ENCODE results near the gene AP1M2. TPM values are rescaled to one million over a fixed set of nuclear protein-coding genes. Genes with fewer than 3 reads are reported as not detected.

The AP1M2 gene
- total RNA-seq, 1 experiment from 2014 or later: 127 TPM

DNA sequence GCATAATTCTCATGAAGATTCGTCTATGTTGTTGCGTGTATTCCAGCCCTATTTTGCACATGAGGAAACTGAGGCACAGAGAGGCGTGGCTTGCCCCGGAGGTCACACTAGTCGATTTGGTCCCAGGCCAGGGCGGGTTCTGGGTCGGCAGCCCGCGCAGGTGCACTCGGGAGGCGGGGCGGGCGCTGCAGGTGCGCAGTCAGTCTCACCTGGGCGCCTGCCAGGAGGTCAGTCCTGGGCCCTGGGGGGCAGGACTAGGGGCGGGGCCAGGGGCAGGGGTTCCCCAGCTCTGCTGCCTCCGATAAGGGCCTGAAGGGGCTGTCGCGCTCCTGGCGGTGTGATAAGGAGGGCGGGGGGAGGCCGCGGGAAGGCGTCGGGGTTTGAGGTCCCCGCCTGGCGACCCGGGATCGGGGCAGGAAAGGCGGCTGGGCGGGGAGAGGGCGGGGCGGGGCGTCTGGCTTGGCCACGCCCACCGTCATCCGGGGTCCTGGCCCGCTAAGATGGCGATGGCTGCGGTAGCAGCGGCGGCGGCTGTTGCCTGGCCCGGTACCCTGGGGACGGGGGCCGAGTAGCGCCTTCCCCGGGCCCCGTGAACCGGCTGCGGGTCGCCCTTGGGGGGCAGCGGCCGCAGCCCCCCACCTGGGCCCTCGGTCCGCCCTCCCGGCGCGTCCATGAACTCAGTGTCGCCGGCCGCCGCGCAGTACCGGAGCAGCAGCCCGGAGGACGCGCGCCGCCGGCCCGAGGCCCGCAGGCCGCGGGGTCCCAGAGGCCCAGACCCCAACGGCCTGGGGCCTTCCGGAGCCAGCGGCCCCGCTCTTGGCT is 43.5 kb downstream of the AP1M2 start, which contains the start of gene ATG4D:
ATG4D (plus strand) TSS at position 485 of the 822 bp plus-strand sequence; CDS start at position 672, 187 bp downstream.
- ChIA-PET CTCF (interaction anchor here (0.5 to 5.8 kb wide), 14 partner anchors 9 to 345 kb away, joined by 3 to 51 read pairs (median 4); partner anchors contain the start of gene QTRT1), POLR2A (interaction anchor here (0.7 to 1.0 kb wide), 2 partner anchors 22 to 81 kb away, joined by 3 read pairs; partner anchors contain the start of gene KRI1)
- Mint-ChIP-seq H3K36me3 (peaks cover 11% of the 10 kb centered on the region), H3K9me3 (no peaks in the 10 kb centered on the region), H3K4me3 (peak within 1 kb of the TSS; percentile 83), H3K4me1 (peaks cover 4% of the 10 kb centered on the region; the same call in 1 of the 2 replicates), H3K27ac (peak within 1 kb of the TSS; percentile 93), H3K27me3 (ENCODE audit: low read depth) (peaks cover 6% of the 10 kb centered on the region)
- DNase-seq (ENCODE audit: low spot score) (peak; percentile 92), ATAC-seq (peak; percentile 87)
- TF ChIP-seq JUN (CRISPR knock-in tag; IDR thresholded peaks at IDR 0.05): no peak
- TF ChIP-seq CREM (CRISPR knock-in tag; IDR thresholded peaks at IDR 0.05): 0 out of 2 replicates have a peak, but pooled peaks have one; percentile 21
- TF ChIP-seq TEAD1 (CRISPR knock-in tag; IDR thresholded peaks at IDR 0.05): peak; percentile 30; the same call in 1 of the 2 replicates
- TF ChIP-seq, protein P1, sequence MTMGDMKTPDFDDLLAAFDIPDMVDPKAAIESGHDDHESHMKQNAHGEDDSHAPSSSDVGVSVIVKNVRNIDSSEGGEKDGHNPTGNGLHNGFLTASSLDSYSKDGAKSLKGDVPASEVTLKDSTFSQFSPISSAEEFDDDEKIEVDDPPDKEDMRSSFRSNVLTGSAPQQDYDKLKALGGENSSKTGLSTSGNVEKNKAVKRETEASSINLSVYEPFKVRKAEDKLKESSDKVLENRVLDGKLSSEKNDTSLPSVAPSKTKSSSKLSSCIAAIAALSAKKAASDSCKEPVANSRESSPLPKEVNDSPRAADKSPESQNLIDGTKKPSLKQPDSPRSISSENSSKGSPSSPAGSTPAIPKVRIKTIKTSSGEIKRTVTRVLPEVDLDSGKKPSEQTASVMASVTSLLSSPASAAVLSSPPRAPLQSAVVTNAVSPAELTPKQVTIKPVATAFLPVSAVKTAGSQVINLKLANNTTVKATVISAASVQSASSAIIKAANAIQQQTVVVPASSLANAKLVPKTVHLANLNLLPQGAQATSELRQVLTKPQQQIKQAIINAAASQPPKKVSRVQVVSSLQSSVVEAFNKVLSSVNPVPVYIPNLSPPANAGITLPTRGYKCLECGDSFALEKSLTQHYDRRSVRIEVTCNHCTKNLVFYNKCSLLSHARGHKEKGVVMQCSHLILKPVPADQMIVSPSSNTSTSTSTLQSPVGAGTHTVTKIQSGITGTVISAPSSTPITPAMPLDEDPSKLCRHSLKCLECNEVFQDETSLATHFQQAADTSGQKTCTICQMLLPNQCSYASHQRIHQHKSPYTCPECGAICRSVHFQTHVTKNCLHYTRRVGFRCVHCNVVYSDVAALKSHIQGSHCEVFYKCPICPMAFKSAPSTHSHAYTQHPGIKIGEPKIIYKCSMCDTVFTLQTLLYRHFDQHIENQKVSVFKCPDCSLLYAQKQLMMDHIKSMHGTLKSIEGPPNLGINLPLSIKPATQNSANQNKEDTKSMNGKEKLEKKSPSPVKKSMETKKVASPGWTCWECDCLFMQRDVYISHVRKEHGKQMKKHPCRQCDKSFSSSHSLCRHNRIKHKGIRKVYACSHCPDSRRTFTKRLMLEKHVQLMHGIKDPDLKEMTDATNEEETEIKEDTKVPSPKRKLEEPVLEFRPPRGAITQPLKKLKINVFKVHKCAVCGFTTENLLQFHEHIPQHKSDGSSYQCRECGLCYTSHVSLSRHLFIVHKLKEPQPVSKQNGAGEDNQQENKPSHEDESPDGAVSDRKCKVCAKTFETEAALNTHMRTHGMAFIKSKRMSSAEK (CRISPR knock-in tag; IDR thresholded peaks at IDR 0.05; ENCODE audit: borderline replicate concordance): no peak
- peak; percentile 71; the same call in 1 of the 2 replicates for TF ChIP-seq MYBL2 (CRISPR knock-in tag; IDR thresholded peaks at IDR 0.05)
- 0 out of 2 replicates have a peak, but pooled peaks have one; percentile 62 for TF ChIP-seq TCF7 (CRISPR knock-in tag; IDR thresholded peaks at IDR 0.05; ENCODE audit: low read depth)
- TF ChIP-seq FOXK1 (CRISPR knock-in tag; IDR thresholded peaks at IDR 0.05): 0 out of 2 replicates have a peak, but pooled peaks have one; percentile 10
- no peak for TF ChIP-seq OVOL2 (CRISPR knock-in tag; IDR thresholded peaks at IDR 0.05; ENCODE audit: borderline replicate concordance)
- TF ChIP-seq ATF3 (CRISPR knock-in tag; conservative IDR thresholded peaks at IDR 0.05): no peak
- no peak for TF ChIP-seq ZNF219 (CRISPR knock-in tag; IDR thresholded peaks at IDR 0.05; ENCODE audit: borderline replicate concordance)
- TF ChIP-seq NR3C1 (CRISPR knock-in tag; conservative IDR thresholded peaks at IDR 0.05; ENCODE audit: low read depth): no peak
- TF ChIP-seq ZNF263 (CRISPR knock-in tag; IDR thresholded peaks at IDR 0.05; ENCODE audit: low read depth): no peak
- TF ChIP-seq ZNF281 (CRISPR knock-in tag; IDR thresholded peaks at IDR 0.05): no peak
- no peak for TF ChIP-seq ELF4 (CRISPR knock-in tag; IDR thresholded peaks at IDR 0.05; ENCODE audit: low read depth)
- no peak for TF ChIP-seq EMX1 (CRISPR knock-in tag; IDR thresholded peaks at IDR 0.05)
- TF ChIP-seq FOXP1 (CRISPR knock-in tag; IDR thresholded peaks at IDR 0.05; ENCODE audit: borderline replicate concordance): peak; percentile 71; the same call in 1 of the 2 replicates
- TF ChIP-seq ARID4B (CRISPR knock-in tag; IDR thresholded peaks at IDR 0.05; ENCODE audit: borderline replicate concordance): no peak
- TF ChIP-seq, protein P2, sequence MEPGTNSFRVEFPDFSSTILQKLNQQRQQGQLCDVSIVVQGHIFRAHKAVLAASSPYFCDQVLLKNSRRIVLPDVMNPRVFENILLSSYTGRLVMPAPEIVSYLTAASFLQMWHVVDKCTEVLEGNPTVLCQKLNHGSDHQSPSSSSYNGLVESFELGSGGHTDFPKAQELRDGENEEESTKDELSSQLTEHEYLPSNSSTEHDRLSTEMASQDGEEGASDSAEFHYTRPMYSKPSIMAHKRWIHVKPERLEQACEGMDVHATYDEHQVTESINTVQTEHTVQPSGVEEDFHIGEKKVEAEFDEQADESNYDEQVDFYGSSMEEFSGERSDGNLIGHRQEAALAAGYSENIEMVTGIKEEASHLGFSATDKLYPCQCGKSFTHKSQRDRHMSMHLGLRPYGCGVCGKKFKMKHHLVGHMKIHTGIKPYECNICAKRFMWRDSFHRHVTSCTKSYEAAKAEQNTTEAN (CRISPR knock-in tag; IDR thresholded peaks at IDR 0.05): no peak
- TF ChIP-seq RORB (CRISPR knock-in tag; IDR thresholded peaks at IDR 0.05): no peak
- peak; percentile 72 for TF ChIP-seq SP1 (CRISPR knock-in tag; conservative IDR thresholded peaks at IDR 0.05)
- no peak for TF ChIP-seq ATF6 (CRISPR knock-in tag; IDR thresholded peaks at IDR 0.05)

Measured in WTC11 (cell line).